Bronchus fibroblast of lung (primary cell): Measurements from ENCODE around the gene ZNF628. TPM values are rescaled to one million over a fixed set of nuclear protein-coding genes. Genes with fewer than 3 reads are reported as not detected.

Experiments
- total RNA-seq: library from RNA; depleted of rRNA; stranded (reverse); fragments of >200 nt; gene quantifications from 2 replicates; pipeline ENCODE4 v1.2.3, GENCODE V29; 2015

The ZNF628 gene
- total RNA-seq, result 5.4 and 9.4 TPM in 2 replicates

GRCh38 chr19:55476100-55476775 lies at the start of gene ZNF628:
TSS of gene ZNF628 (plus strand) at chr19:55476617. CDS start at chr19:55479911, 3,294 bp downstream.

GRCh38 chr19:55443045-55443823 lies 33.2 kb upstream of the ZNF628 start, which contains the start of gene SHISA7:
TSS of gene SHISA7 (minus strand) at chr19:55443300. CDS start at chr19:55442863, 437 bp downstream.

GRCh38 chr19:55461259-55461973 lies 15.0 kb upstream of the ZNF628 start, which contains the start of gene ISOC2:
TSS of gene ISOC2 (minus strand) at chr19:55461642. CDS start at chr19:55456486, 5,156 bp downstream.

GRCh38 chr19:55464662-55465054 lies 11.8 kb upstream of the ZNF628 start, which contains the start of gene C19orf85:
TSS of gene C19orf85 (minus strand) at chr19:55464751. CDS start at chr19:55464554, 197 bp downstream.

GRCh38 chr19:55484593-55485438 lies 8.4 kb downstream of the ZNF628 start, which contains the start of gene NAT14:
TSS of gene NAT14 (plus strand) at chr19:55485188. CDS start at chr19:55485709, 521 bp downstream.

GRCh38 chr19:55487924-55488687 lies 11.7 kb downstream of the ZNF628 start, which contains the start of gene SSC5D:
TSS of gene SSC5D (plus strand) at chr19:55488436. CDS start at chr19:55488590, 154 bp downstream.

Other genes with a start within 250 kb of the ZNF628 start
- 0.84 and 1.2 TPM in 2 replicates for gene TMEM86B, start 247.9 kb upstream of the ZNF628 start, total RNA-seq
- gene PPP6R1, start 217.6 kb upstream of the ZNF628 start, total RNA-seq, result 30.8 and 31.7 TPM in 2 replicates
- 51.3 and 58.7 TPM in 2 replicates for gene HSPBP1, start 196.5 kb upstream of the ZNF628 start, total RNA-seq
- gene BRSK1, start 192.6 kb upstream of the ZNF628 start, total RNA-seq, result 4.9 and 5.8 TPM in 2 replicates
- gene TMEM150B, start 151.3 kb upstream of the ZNF628 start, total RNA-seq, result not detected in 2 replicates
- gene KMT5C, start 136.7 kb upstream of the ZNF628 start, total RNA-seq, result 5.5 and 7.4 TPM in 2 replicates
- 0.30 TPM in 1 of 2 replicates, not detected in the other for gene COX6B2, start 121.9 kb upstream of the ZNF628 start, total RNA-seq
- gene GARIN5B, start 113.4 kb upstream of the ZNF628 start, total RNA-seq, result not detected in 2 replicates
- gene IL11, start 106.2 kb upstream of the ZNF628 start, total RNA-seq, result 2.4 and 10.4 TPM in 2 replicates
- not detected in 2 replicates for gene TMEM190, start 99.8 kb upstream of the ZNF628 start, total RNA-seq
- 0.17 and 1.8 TPM in 2 replicates for gene TMEM238, start 92.3 kb upstream of the ZNF628 start, total RNA-seq
- 462 and 817 TPM in 2 replicates for gene RPL28, start 90.7 kb upstream of the ZNF628 start, total RNA-seq
- 249 and 263 TPM in 2 replicates for gene UBE2S, start 68.8 kb upstream of the ZNF628 start, total RNA-seq
- gene SHISA7, start 33.3 kb upstream of the ZNF628 start, total RNA-seq, result not detected in 2 replicates
- gene ISOC2, start 15.0 kb upstream of the ZNF628 start, total RNA-seq, result 74.8 and 86.4 TPM in 2 replicates
- gene C19orf85, start 11.9 kb upstream of the ZNF628 start, total RNA-seq, result not detected in 2 replicates
- 25.1 and 29.8 TPM in 2 replicates for gene NAT14, start 8.6 kb downstream of the ZNF628 start, total RNA-seq
- gene SSC5D, start 11.8 kb downstream of the ZNF628 start, total RNA-seq, result 0.89 and 1.7 TPM in 2 replicates
- not detected in 2 replicates for gene SBK2, start 60.5 kb downstream of the ZNF628 start, total RNA-seq
- 0.15 TPM in 1 of 2 replicates, not detected in the other for gene SBK3, start 68.9 kb downstream of the ZNF628 start, total RNA-seq
- 5.0 and 5.2 TPM in 2 replicates for gene ZNF579, start 104.2 kb downstream of the ZNF628 start, total RNA-seq
- gene FIZ1, start 122.9 kb downstream of the ZNF628 start, total RNA-seq, result 4.5 and 4.9 TPM in 2 replicates
- gene ZNF524, start 123.7 kb downstream of the ZNF628 start, total RNA-seq, result 19.3 and 19.7 TPM in 2 replicates
- gene ZNF865, start 129.0 kb downstream of the ZNF628 start, total RNA-seq, result 2.4 and 3.2 TPM in 2 replicates
- 1.9 and 3.0 TPM in 2 replicates for gene ZNF784, start 147.9 kb downstream of the ZNF628 start, total RNA-seq
- 10.4 and 15.0 TPM in 2 replicates for gene ZNF580, start 164.4 kb downstream of the ZNF628 start, total RNA-seq
- 20.5 and 26.3 TPM in 2 replicates for gene ZNF581, start 167.0 kb downstream of the ZNF628 start, total RNA-seq
- gene CCDC106, start 171.6 kb downstream of the ZNF628 start, total RNA-seq, result 14.7 and 15.6 TPM in 2 replicates
- gene U2AF2, start 178.4 kb downstream of the ZNF628 start, total RNA-seq, result 197 and 225 TPM in 2 replicates
- gene EPN1, start 198.6 kb downstream of the ZNF628 start, total RNA-seq, result 103 and 112 TPM in 2 replicates